ENCODE data around the gene RDH16.

Gene RDH16

DNA sequence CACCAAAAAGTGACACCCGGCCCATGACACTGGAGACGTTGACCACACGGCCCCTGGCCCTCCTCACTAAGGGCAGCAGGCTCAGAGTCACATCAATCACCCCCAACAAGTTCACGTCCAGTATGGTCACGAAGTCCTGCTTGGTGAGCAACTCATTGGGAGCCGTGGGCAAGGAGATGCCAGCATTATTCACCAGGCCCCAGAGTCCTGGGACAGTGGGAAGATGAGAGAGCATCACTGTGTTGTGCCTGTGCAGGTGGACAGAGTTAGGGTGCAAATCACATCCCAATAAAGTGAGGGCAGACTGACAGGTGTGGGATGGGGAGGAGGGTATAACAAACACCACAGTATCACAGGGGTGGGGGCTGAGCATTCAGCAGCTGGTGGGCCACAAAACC is 2.5 kb downstream of the RDH16 start:
- no peaks in the 10 kb centered on the region for H3K79me2 ChIP-seq (ENCODE audit: control insufficient read depth, low read length)
- no peaks in the 10 kb centered on the region for H3F3A ChIP-seq (ENCODE audit: control insufficient read depth, insufficient read depth)
- H3K4me2 ChIP-seq (ENCODE audit: low read length): no peak overlapping the region
- H3K4me1 ChIP-seq (ENCODE audit: control insufficient read depth, low read length): no peaks in the 10 kb centered on the region
- no peaks in the 10 kb centered on the region for H3K9me2 ChIP-seq (replicated peaks; ENCODE audit: control insufficient read depth, low read length)
- no peak overlapping the region for H3K27ac ChIP-seq (ENCODE audit: low read depth, low read length)
- H4K20me1 ChIP-seq (ENCODE audit: control insufficient read depth, insufficient read depth, low read depth, low read length): no peaks in the 10 kb centered on the region
- H3K27me3 ChIP-seq (ENCODE audit: control insufficient read depth, low read length): peaks cover 39% of the 10 kb centered on the region
- H3K9me3 ChIP-seq (ENCODE audit: control insufficient read depth, insufficient read depth, low read length): no peaks in the 10 kb centered on the region
- H3K4me3 ChIP-seq (ENCODE audit: low read length): no peak overlapping the region
- TF ChIP-seq EZH2phosphoT487 (IDR thresholded peaks at IDR 0.05; ENCODE audit: borderline replicate concordance, low read length): no peak
- TF ChIP-seq, protein P1, sequence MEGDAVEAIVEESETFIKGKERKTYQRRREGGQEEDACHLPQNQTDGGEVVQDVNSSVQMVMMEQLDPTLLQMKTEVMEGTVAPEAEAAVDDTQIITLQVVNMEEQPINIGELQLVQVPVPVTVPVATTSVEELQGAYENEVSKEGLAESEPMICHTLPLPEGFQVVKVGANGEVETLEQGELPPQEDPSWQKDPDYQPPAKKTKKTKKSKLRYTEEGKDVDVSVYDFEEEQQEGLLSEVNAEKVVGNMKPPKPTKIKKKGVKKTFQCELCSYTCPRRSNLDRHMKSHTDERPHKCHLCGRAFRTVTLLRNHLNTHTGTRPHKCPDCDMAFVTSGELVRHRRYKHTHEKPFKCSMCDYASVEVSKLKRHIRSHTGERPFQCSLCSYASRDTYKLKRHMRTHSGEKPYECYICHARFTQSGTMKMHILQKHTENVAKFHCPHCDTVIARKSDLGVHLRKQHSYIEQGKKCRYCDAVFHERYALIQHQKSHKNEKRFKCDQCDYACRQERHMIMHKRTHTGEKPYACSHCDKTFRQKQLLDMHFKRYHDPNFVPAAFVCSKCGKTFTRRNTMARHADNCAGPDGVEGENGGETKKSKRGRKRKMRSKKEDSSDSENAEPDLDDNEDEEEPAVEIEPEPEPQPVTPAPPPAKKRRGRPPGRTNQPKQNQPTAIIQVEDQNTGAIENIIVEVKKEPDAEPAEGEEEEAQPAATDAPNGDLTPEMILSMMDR (IDR thresholded peaks at IDR 0.05; ENCODE audit: low read depth, low read length, poor library complexity, severe bottlenecking): no peak
- no peaks in the 10 kb centered on the region for H3K36me3 ChIP-seq (ENCODE audit: control insufficient read depth, low read length)

DNA sequence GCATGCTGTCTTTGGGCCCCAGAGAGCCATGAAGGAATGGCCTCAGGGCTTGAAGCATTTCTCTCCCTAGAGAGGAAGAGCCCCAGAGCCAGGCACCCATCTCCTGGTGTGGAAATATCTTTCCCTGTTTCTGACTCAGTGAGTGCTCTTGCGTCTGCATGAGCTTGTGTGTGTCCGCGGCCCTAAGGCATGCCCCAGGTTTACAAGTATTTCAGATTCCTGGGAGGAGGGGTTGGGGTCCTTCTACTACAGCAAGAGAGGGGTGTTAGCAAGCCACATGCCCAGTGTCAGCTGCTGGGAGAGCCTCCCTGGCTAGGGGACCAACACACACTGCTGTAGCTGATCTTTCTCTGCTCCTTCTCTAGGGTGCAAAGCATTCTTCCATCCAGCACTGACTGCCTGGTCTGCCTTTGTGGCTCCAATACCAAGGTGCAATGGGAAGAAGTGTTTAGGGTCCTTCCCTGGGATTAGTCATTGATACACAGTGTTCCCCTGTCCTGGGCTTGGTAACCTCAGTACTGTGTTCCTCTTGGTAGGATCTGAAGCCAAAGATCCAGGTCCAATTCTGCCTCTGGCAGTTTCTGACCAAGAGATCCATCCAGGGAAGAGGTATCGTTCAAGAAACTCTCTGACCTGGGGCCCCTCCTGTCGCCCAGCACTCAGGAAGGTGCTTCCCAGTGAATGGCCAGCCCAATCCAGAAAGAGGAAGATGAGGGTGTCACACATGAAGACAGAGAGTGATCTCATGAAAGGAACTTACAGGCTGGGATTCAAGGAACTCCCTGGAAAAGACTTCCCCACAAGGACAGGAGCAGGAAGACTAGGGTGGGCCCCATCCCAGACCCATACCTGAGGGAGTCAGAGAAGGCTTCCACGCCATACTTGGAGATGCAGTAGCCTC is 3.1 kb downstream of the RDH16 start:
- Histone ChIP-seq H3K79me2 (ENCODE audit: control insufficient read depth, low read length) (no peaks in the 10 kb centered on the region), H3K9me2 (replicated peaks; ENCODE audit: control insufficient read depth, low read length) (no peaks in the 10 kb centered on the region), H3K9me3 (ENCODE audit: control insufficient read depth, insufficient read depth, low read length) (no peaks in the 10 kb centered on the region), H3K4me3 (ENCODE audit: low read length) (no peak overlapping the region), H3K4me2 (ENCODE audit: low read length) (no peak overlapping the region), H3F3A (ENCODE audit: control insufficient read depth, insufficient read depth) (no peaks in the 10 kb centered on the region), H4K20me1 (ENCODE audit: control insufficient read depth, insufficient read depth, low read depth, low read length) (no peaks in the 10 kb centered on the region), H3K27ac (ENCODE audit: low read depth, low read length) (no peak overlapping the region), H3K4me1 (ENCODE audit: control insufficient read depth, low read length) (no peaks in the 10 kb centered on the region), H3K36me3 (ENCODE audit: control insufficient read depth, low read length) (no peaks in the 10 kb centered on the region), H3K27me3 (ENCODE audit: control insufficient read depth, low read length) (peaks cover 37% of the 10 kb centered on the region)
- TF ChIP-seq, protein P1 (IDR thresholded peaks at IDR 0.05; ENCODE audit: low read depth, low read length, poor library complexity, severe bottlenecking): no peak
- no peak for TF ChIP-seq EZH2phosphoT487 (IDR thresholded peaks at IDR 0.05; ENCODE audit: borderline replicate concordance, low read length)

DNA sequence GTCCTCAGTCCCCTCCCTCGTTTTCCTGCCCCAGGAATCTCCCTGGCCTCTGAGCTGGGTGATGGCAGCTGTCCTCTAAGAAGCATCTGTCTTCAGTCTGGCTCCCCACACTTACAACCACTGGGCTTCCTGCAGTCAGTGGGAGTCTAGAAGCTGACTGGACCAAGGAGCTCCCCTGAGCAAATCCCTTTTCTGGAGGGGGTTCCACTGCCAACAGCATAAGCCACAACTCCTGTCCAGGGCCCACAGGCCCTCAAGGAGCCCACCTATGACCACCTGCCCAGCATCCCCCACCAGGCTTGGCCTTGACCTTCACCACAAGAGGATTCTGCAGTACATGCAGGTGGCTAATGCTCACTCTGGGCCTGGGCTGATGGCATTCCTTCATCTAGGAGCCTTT is 4.1 kb downstream of the RDH16 start:
- Histone ChIP-seq H3F3A (ENCODE audit: control insufficient read depth, insufficient read depth) (no peaks in the 10 kb centered on the region), H3K9me3 (ENCODE audit: control insufficient read depth, insufficient read depth, low read length) (no peaks in the 10 kb centered on the region), H3K27me3 (ENCODE audit: control insufficient read depth, low read length) (peaks cover 28% of the 10 kb centered on the region), H3K27ac (ENCODE audit: low read depth, low read length) (no peak overlapping the region), H3K79me2 (ENCODE audit: control insufficient read depth, low read length) (no peaks in the 10 kb centered on the region), H4K20me1 (ENCODE audit: control insufficient read depth, insufficient read depth, low read depth, low read length) (no peaks in the 10 kb centered on the region), H3K9me2 (replicated peaks; ENCODE audit: control insufficient read depth, low read length) (no peaks in the 10 kb centered on the region), H3K36me3 (ENCODE audit: control insufficient read depth, low read length) (no peaks in the 10 kb centered on the region), H3K4me3 (ENCODE audit: low read length) (no peak overlapping the region), H3K4me2 (ENCODE audit: low read length) (no peak overlapping the region), H3K4me1 (ENCODE audit: control insufficient read depth, low read length) (no peaks in the 10 kb centered on the region)
- TF ChIP-seq, protein P1 (IDR thresholded peaks at IDR 0.05; ENCODE audit: low read depth, low read length, poor library complexity, severe bottlenecking): no peak
- no peak for TF ChIP-seq EZH2phosphoT487 (IDR thresholded peaks at IDR 0.05; ENCODE audit: borderline replicate concordance, low read length)
